LNCaP clone FGC (cell line): ENCODE data around the gene COX10.

Source experiments
- DNase-seq: peaks from one replicate; pipeline ENCODE4 v3.0.0-alpha.2; 2011; ENCODE audit warnings: low read depth
- H3K4me3 ChIP-seq: 2 replicates; pipeline ENCODE4 v1.5.1; 2011; ENCODE audit warnings: mild to moderate bottlenecking, low read depth, low read length, control low read depth
- CTCF ChIP-seq: IDR thresholded peaks from 2 replicates; pipeline ENCODE4 v1.5.1; 2012; ENCODE audit warnings: mild to moderate bottlenecking; ENCODE audit not compliant: control insufficient read depth, insufficient read depth; ENCODE audit errors: extremely low read depth

Gene COX10

GRCh38 chr17:14196377-14196997 is 127.2 kb downstream of the COX10 start:
- no peak overlapping the region for H3K4me3 ChIP-seq
- TF ChIP-seq CTCF, result no peak
- no peak for DNase-seq

DNA sequence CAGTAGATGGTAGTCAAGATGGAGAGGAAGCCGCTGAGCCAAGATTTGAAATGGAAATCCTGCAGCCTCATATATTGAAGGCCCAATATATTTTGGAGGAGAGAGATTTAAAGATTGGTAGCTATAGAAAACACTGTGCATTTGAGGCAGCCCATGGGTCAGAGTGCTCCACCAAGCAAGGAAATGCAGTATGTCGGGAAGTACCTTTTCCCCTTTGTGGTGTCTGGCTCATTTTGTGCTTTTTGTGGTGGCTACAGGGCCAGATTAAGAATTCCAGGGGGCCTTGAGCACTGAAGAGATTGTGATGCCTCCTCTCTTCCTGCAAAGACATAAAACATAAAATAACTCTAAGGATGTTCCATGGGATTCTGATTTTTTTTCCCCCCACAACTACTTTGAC is 127.8 kb downstream of the COX10 start:
- no peak for DNase-seq
- no peak overlapping the region for H3K4me3 ChIP-seq
- no peak for TF ChIP-seq CTCF

DNA sequence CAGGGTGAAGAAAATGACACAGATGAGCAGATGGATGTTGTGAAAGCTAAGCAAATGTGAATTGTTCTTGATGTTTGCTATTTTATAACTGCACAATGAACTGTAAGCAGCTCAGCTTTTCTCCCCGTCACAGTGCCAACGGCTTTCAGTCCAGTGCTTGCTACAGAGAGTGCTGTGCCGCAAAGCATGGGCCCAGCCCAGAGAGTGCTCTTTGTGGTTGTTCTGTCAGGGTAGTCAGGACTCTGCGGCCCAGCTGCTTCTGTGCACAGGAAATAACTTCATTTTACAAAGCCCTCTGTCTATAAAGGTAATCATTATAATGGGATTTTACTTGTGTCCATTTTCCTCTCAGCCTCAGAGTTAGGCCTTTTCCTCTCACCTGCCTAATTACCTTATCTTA is 128.3 kb downstream of the COX10 start:
- no peak for TF ChIP-seq CTCF
- DNase-seq, result no peak
- H3K4me3 ChIP-seq, result no peak overlapping the region

- no peak for TF ChIP-seq CTCF
- no peak overlapping the region for H3K4me3 ChIP-seq
- no peak for DNase-seq
Measured at GRCh38 chr17:14198013-14198412, 128.7 kb downstream of the COX10 start.

DNA sequence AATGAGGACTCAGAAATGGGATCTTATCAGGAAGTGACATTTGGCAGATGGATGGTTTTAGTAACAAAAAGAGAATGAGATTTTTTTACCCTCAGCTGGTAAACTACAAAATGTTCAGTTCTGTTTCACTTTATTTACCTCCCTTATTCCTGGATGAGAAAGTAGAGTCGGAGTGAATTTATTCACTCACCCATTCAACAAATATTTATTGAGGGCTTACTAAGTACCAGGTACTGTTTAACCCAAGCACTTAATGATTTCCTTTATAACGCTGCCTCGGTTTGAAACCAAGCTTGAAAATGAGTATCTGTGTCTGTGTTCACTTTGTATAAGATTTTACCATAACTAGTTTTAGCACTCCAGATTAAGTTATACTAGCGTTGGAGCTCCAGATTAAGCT is 129.3 kb downstream of the COX10 start:
- DNase-seq, result no peak
- TF ChIP-seq CTCF, result no peak
- no peak overlapping the region for H3K4me3 ChIP-seq

DNA sequence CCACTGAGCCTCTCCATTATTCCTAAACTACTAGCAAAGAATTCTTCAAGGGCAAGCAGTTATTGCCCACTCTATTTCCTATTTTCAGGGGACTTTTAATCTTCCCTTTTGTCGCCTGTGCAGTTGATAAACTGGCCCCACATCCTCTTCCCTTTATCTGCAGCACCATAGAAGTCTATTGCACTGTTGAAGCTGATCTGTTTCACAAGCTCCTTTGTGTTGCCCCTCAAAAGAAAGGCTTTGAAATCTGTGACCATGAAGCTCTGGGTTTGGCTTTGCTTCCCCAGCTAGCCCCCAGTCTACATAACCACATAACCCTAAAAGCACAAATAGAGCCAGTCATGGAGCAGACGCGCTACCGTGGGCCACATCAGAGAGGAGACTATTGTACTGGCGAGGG is 130.3 kb downstream of the COX10 start:
- no peak for TF ChIP-seq CTCF
- no peak for DNase-seq
- H3K4me3 ChIP-seq, result no peak overlapping the region

DNA sequence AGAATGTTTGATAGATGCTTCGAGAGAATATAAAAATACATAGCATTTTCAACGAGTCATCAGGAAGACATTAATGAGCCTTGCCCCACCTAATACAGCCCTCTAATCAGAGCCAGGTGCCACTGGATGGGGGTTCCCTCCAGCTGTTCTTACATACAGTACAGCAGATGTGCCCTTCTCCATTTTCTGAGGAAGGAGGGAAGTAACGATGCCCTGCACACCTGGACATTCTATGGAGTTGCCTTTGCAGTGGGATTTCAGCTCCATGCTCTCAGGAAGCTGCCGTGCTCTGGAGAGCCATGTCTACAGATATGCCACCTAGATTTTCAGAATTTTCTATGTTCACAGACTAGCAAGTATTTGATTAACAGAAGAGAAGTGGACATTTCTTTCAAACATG is 131.1 kb downstream of the COX10 start:
- H3K4me3 ChIP-seq, result no peak overlapping the region
- DNase-seq, result no peak
- TF ChIP-seq CTCF, result no peak
